AG04449 (cell line): ENCODE data around the gene HLA-DPA1.
"Not testable (repeated sequence)": the region's sequence is repeated elsewhere in the genome, so short reads cannot be mapped to it uniquely, and the experiment has no call there.

Source experiments
- CTCF ChIA-PET: fragments of 350-600 bp; formaldehyde crosslinking; extraction: SDS; loops from one replicate; lab custom pipeline; 2021; ENCODE audit warnings: antibody characterized with exemption; lab: Yijun Ruan, JAX
- POLR2A ChIA-PET: fragments of 400-600, 350-600 bp; formaldehyde crosslinking; extraction: SDS; loops from one replicate; lab custom pipeline; 2020; ENCODE audit warnings: antibody characterized with exemption, inconsistent platforms; lab: Yijun Ruan, JAX
- DNase-seq: peaks from one replicate; pipeline ENCODE4 v3.0.0-alpha.2; 2010; ENCODE audit warnings: low read depth, low spot score
- H3K4me3 ChIP-seq: 2 replicates; pipeline ENCODE4 v1.5.1; 2011; ENCODE audit warnings: low read depth, mild to moderate bottlenecking, control low read depth, low read length
- TF ChIP-seq, protein P1 (sequence below): IDR thresholded peaks from one replicate; pipeline ENCODE4 v1.5.1; 2011; ENCODE audit warnings: mild to moderate bottlenecking, moderate library complexity, low read length, control low read depth, inconsistent platforms; ENCODE audit not compliant: insufficient read depth; ENCODE audit errors: missing control alignments

HLA-DPA1 gene

DNA sequence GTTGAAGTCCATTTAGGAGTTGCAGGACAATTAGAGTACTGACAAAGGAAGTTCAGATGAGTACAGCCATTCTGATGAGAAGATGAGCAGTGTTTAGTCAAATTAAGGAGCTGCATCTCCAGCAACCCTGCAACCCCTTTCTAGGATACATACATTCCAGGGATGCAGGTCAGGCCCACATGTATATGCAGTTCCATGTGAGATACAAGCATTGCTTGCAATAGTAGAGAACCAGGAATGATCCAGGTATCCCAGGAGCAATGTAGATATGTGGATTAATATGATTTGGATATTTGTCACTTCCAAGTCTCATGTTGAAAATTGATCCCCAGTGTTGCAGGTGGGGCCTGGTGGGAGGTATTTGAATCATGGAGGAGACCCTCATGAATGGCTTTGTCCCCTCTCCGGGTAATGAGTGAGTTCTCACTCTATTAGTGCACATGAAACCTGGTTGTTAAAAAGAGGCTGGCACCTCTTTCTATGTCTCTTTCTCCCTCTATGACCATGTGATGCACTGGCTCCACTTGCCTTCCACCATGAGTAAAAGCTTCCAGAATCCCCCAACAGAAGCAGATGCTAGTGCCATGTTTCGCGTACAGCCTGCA lies 6.4 kb downstream of the HLA-DPA1 start:
- TF ChIP-seq, protein P1, sequence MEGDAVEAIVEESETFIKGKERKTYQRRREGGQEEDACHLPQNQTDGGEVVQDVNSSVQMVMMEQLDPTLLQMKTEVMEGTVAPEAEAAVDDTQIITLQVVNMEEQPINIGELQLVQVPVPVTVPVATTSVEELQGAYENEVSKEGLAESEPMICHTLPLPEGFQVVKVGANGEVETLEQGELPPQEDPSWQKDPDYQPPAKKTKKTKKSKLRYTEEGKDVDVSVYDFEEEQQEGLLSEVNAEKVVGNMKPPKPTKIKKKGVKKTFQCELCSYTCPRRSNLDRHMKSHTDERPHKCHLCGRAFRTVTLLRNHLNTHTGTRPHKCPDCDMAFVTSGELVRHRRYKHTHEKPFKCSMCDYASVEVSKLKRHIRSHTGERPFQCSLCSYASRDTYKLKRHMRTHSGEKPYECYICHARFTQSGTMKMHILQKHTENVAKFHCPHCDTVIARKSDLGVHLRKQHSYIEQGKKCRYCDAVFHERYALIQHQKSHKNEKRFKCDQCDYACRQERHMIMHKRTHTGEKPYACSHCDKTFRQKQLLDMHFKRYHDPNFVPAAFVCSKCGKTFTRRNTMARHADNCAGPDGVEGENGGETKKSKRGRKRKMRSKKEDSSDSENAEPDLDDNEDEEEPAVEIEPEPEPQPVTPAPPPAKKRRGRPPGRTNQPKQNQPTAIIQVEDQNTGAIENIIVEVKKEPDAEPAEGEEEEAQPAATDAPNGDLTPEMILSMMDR: no peak
- ChIA-PET CTCF (interaction anchor here (0.7 kb wide), 1 partner anchor 52 kb away, joined by 3 read pairs; no protein-coding TSS in a partner anchor), POLR2A (no interaction called here)

DNA sequence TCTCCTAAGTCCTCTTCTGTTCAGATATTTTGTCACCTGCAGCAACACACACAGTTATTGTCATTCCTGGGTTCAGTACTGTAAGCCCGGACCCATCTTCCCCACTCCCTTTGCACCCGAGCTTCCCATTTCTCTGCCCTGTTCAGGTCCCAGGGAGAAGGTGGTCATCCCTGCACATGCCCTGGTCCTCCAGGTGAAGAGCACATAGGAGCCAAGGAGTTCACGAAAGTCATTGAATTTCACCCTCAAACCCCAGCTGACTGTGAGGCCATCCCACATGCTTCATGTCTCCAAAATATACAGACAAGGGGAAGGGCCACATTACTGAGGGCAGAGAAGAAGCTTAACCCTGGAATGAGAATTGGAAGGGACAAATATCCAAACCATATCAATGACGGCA lies 8.1 kb downstream of the HLA-DPA1 start:
- H3K4me3 ChIP-seq: no peak overlapping the region
- POLR2A ChIA-PET: no interaction called here
- DNase-seq: no peak
- CTCF ChIA-PET: interaction anchor here (0.8 kb wide), 1 partner anchor 51 kb away, joined by 4 read pairs; no protein-coding TSS in a partner anchor
- TF ChIP-seq, protein P1: no peak

More for the DNA sequence above, 6.4 kb downstream of the HLA-DPA1 start:
- no peak for DNase-seq
- no peak overlapping the region for H3K4me3 ChIP-seq

DNA sequence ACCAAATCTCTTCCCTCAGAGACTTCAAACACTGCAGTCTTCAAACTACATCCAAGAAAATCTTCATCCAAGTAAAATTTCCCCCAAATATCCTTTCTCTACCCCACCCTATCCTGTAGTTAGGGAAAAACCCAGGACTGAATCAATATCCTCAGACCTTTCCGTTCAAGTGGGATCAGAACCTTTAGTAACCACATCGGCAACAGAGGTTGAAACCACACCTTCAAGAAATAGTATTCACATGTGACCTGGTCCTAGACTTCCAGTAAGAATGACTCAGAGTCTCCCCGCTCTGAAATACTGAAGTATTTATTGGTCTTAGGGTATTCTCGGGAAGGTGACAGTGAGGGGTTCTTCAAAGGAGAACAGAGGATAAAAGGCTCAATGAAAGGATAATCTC lies 8.7 kb downstream of the HLA-DPA1 start:
- CTCF ChIA-PET: no interaction called here
- TF ChIP-seq, protein P1: no peak
- no peak overlapping the region for H3K4me3 ChIP-seq
- DNase-seq: no peak
- POLR2A ChIA-PET: no interaction called here

DNA sequence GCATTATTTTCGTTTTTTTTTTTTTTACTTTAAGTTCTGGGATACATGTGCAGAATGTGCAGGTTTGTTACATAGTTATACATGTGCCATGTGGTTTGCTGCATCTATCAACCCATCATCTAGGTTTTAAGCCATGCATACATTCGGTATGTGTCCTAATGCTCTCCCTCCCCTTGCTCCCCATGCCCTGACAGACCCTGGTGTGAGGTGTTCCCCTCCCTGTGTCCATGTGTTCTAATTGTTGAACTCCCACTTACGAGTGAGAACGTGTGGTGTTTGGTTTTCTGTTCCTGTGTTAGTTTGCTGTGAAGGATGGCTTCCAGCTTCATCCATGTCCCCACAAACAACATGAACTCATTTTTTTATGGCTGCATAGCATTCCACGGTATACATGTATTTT lies 10.0 kb downstream of the HLA-DPA1 start:
- CTCF ChIA-PET, H3K4me3 ChIP-seq, DNase-seq, POLR2A ChIA-PET: not testable (repeated sequence)

DNA sequence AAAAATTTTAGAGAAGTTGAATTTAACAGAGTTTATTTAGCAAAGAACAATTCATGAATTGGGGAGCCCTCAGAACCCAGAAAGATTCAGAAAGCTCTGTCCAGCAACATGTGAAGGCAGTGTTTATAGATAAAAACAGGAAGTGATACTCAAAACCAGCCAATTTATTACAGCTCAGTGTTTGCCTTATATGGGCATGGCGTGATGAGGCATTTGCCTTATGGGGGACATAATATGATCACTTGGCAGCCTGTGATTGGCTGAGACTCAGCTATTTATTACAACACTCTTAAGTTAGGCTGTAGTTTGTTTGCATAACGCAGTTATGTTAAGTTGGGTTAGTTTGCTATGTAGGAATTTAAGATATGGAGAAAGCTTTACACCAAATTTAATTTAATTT lies 11.5 kb downstream of the HLA-DPA1 start:
- ChIA-PET POLR2A (no interaction called here), CTCF (interaction anchor here (1.0 to 1.4 kb wide), 4 partner anchors 10 to 187 kb away, joined by 3 to 4 read pairs (median 3); no protein-coding TSS in a partner anchor)
- H3K4me3 ChIP-seq: no peak overlapping the region
- TF ChIP-seq, protein P1: no peak
- no peak for DNase-seq

DNA sequence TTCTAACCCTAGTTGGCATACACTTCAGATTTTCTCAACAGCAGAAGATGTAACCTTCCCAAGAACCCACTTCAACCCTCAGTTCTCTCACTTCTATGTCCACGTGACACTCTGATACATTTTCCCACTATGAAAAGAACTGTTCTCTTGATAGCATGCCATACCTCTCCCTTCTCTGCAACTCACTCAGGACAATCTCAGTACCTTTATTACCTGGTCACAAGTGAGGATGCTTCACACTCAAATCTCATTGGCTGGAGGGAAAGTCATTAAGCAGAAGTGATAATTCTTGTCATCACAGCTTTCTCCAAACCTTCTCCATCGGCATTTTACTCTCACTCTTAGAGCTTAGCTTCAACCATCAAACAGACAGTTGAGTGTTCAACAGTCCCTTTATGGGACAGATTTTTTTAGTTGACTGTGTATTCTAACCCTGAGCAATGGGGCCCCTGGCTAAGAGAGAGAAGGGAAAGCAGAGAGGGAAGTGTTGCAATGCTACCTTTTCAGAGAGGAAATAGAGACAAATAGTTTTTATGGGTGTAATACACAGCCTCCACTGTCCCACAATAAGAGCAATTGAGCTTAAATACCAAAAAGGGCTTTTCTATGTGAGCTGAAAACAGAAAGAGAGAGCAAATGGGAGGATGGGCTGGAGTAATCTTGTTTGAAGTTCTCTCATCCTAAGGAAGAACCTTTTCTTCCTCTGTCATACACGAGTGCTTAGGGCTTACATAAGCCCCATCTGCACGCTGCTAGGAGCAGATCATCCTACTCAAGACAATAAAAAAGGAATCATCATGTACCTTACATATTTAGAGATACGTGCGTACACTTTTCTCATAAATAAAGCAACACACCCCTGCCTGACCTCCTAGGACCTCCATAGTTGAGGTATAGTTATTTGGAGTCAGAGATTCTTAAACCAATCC lies 16.0 kb downstream of the HLA-DPA1 start:
- POLR2A ChIA-PET: no interaction called here

More for the DNA sequence above, 16.0 kb downstream of the HLA-DPA1 start:
- no peak for DNase-seq
- TF ChIP-seq, protein P1: no peak
- no peak overlapping the region for H3K4me3 ChIP-seq
- CTCF ChIA-PET: interaction anchor here (0.9 to 1.5 kb wide), 2 partner anchors 10 to 124 kb away, joined by 3 read pairs; no protein-coding TSS in a partner anchor
